ENCODE data around the gene ITGA3.

ITGA3 gene

GRCh38 chr17:50132104-50132794 is 76.3 kb downstream of the ITGA3 start:
- no peak for DNase-seq

- no peak for DNase-seq
These were observed 77.3 kb downstream of the ITGA3 start for GRCh38 chr17:50133028-50133768.

- no peak for DNase-seq
These were observed 77.8 kb downstream of the ITGA3 start for GRCh38 chr17:50133769-50134099.

DNA sequence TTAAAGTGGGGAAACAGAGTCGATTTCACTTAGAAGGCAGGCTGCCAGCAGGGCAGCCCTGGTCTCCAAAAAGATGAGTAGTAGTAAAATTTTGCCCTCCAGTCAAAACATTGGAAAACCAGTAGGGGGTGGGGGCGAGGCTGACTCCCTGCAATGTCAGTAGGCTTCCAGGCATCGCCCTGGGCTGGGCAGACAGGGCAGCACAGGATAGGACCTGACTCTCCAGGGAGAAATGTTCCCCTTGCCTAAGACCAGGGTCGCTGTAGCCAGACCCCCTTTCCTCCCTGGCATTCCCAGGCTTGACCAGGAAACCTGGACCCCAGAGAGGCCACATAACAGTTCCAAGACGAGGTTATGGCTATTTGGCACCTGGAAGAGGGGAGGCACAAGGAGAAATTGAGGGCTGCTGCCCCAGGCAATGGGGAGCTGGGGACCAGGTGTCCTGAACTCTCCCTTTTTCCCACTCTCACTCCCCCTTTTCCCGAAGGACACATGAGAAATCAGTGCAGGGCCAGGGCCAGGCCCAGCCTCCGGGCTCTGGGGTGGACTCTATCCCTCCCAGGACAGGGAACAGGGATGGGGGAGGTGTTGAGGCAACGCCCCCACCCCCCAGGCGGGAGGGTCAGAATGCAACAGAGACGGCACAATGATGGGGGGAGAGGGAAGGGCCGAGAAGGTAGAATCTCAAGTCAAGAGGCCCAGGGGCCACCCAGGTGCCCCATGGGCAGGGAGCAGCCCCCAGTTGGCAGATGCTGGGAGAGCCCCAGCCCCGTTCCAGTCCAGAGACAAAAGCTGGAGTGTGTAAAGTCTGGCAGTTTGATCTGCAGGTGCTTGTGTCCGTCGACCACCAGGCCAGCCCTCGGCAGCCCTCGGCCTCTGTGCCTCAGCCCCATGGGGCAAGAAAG is 78.5 kb downstream of the ITGA3 start:
- no peak for DNase-seq

DNA sequence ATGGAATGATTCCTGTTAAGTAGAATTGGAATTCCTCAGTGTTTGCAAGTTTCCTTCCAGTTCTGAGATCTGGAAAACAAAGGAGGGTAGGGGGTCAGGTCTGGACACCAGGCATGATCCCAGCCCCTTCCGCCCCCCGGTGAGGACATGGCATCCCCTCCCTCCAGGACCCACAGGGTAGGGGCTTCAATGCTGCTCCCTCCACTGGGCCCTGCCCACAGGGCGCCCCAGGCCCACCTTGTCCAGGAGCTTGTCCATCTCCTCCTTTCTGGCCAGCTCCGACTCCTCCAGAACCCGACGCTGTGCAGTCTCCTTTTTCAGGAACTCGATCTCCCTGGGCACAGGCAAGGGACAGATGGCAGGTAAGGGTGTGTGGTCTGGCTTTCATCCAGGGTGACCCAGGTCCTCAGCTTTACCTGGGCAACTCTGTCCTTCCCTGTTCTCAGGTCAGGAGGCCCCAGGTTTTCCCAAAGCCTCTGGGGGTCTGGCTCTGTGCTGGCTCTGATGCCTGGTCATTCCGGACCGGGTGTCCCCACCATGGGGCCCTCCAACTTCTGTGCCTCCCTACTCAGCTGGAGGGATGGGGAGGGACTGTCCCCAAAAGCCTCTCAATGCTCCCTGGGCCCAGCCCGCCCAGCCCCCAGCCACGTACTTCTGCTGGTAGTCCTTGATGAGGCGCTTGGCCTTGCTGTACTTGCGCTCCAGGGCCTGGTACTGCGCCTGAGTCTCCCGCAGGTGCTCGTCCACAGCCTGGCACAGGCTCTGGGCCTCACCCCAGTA is 79.6 kb downstream of the ITGA3 start:
- DNase-seq = no peak

DNA sequence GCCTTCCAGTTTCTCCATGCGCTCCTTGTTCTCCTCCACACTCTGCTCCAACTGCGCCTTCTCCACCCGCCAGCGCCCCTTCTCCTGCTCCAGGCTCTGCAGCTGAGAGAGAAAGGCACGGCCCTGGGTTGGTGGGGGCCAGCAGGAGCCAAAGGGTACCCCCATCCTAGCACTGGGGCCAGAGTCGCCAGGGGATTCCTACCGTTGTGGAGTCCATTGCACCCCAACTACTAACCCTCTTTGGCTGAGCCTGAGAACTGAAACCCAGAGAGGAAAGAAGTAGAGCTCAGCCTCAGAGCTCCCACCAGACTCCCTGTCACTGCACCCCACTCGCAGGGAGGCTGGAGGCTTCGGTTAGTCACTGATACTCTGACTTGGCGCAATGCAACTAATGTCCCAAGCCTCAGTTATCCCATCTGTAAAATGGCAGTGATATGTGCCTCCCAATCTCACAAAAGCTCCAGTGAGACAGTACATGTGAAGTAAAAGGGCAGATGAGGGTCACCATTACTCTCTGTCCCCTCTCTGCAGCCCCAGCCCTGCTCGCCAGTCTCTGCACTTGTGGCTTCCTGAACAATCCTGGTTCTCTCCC is 80.3 kb downstream of the ITGA3 start:
- no peak for DNase-seq

DNA sequence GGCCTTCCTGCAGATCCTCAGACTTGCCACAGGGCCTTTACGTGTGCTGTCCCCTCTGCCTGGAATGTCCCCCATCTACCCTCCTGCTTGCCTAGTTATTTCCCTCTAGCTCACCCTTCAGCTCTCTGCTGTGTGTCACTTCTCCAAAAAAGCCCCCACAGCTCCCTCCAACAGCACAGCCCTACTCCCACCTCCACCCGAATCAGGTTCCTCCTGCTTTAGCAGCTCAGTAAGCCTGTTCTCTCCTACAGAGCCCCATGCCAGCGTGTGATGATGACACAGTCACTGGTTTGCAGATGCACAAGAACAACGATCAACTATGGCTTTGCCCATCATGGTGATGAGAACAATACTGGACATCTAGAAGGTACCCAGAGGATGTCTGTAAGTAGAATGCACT is 81.1 kb downstream of the ITGA3 start:
- no peak for DNase-seq

- no peak for DNase-seq
These were observed 83.4 kb downstream of the ITGA3 start for GRCh38 chr17:50139185-50139783.
